Fibroblast of lung (primary cell): Measurements from ENCODE around the gene LSS. TPM values are rescaled to one million over a fixed set of nuclear protein-coding genes. Genes with fewer than 3 reads are reported as not detected.

Experiments
- DNase-seq, 2 donors: peaks; one replicate each; pipeline versions ENCODE4 v3.0.0 to v3.0.0-alpha.2; 2010; ENCODE audit warnings: low read depth in 2 of 2
- H2AFZ ChIP-seq: 2 replicates; pipeline ENCODE4 v1.5.1; 2012; ENCODE audit warnings: low read length, control low read depth, inconsistent platforms
- H3K27ac ChIP-seq: 2 replicates; pipeline ENCODE4 v1.5.1; 2011; ENCODE audit warnings: low read length, control low read depth; ENCODE audit not compliant: insufficient read depth
- H3K27me3 ChIP-seq: 2 replicates; pipeline ENCODE4 v1.5.1; 2011; ENCODE audit warnings: mild to moderate bottlenecking, low read length; ENCODE audit not compliant: control insufficient read depth, insufficient read depth
- H3K36me3 ChIP-seq: 2 replicates; pipeline ENCODE4 v1.5.1; 2011; ENCODE audit warnings: low read length; ENCODE audit not compliant: control insufficient read depth, insufficient read depth
- H3K4me1 ChIP-seq: 2 replicates; pipeline ENCODE4 v1.5.1; 2011; ENCODE audit warnings: low read length; ENCODE audit not compliant: control insufficient read depth, insufficient read depth; ENCODE audit errors: extremely low read depth
- H3K4me2 ChIP-seq: 2 replicates; pipeline ENCODE4 v1.5.1; 2011; ENCODE audit warnings: low read length, control low read depth; ENCODE audit not compliant: insufficient read depth; ENCODE audit errors: extremely low read depth
- H3K4me3 ChIP-seq, 4 experiments: fragments of 200-600 bp in 1 of 4; sonication (generic) in 1 of 4; replicated peaks in 1 of 4; 2 replicates each; pipeline ENCODE4 v1.5.1; 2011 to 2016; ENCODE audit warnings: low read length in 4 of 4, low read depth in 3 of 4, mild to moderate bottlenecking in 3 of 4, control low read depth in 2 of 4, inconsistent platforms in 1 of 4, mixed read lengths in 1 of 4; ENCODE audit not compliant: insufficient read depth in 1 of 4; ENCODE audit errors: control extremely low read depth in 1 of 4
- H3K79me2 ChIP-seq: 2 replicates; pipeline ENCODE4 v1.5.1; 2012; ENCODE audit warnings: mild to moderate bottlenecking, low read length, inconsistent platforms; ENCODE audit not compliant: control insufficient read depth, insufficient read depth
- H3K9ac ChIP-seq: 2 replicates; pipeline ENCODE4 v1.5.1; 2011; ENCODE audit warnings: mild to moderate bottlenecking, low read length, control low read depth; ENCODE audit not compliant: insufficient read depth
- H3K9me3 ChIP-seq: 2 replicates; pipeline ENCODE4 v1.5.1; 2012; ENCODE audit warnings: low read depth, low read length; ENCODE audit not compliant: control insufficient read depth, insufficient read depth
- H4K20me1 ChIP-seq: 2 replicates; pipeline ENCODE4 v1.5.1; 2011; ENCODE audit warnings: low read length; ENCODE audit not compliant: control insufficient read depth, insufficient read depth; ENCODE audit errors: extremely low read depth
- CTCF ChIP-seq, 2 donors: IDR thresholded peaks in 1 of 2; conservative IDR thresholded peaks in 1 of 2; 1 replicate in 1 of 2; 2 replicates in 1 of 2; pipeline ENCODE4 v1.5.1; 2011 to 2012; ENCODE audit warnings: low read length in 2 of 2, control low read depth in 1 of 2, inconsistent platforms in 1 of 2, low read depth in 1 of 2, mild to moderate bottlenecking in 1 of 2
- EZH2 ChIP-seq: IDR thresholded peaks from 2 replicates; pipeline ENCODE4 v1.5.1; 2012; ENCODE audit warnings: low read length, control low read depth, mild to moderate bottlenecking; ENCODE audit errors: missing control alignments
- polyA plus RNA-seq, 2 donors: library from polyadenylated mRNA; depleted of rRNA in 1 of 2; stranded (reverse) in 1 of 2; unstranded in 1 of 2; fragments of >200 nt; gene quantifications; 2 replicates each; pipeline ENCODE4 v1.2.1, GENCODE V29; 2011 to 2012; ENCODE audit warnings: missing spikeins in 1 of 2
- total RNA-seq: library from RNA; depleted of rRNA; stranded (reverse); fragments of >200 nt; gene quantifications from 2 replicates; pipeline ENCODE4 v1.2.1, GENCODE V29; 2014

Gene LSS
- total and polyA plus RNA-seq, 2 donors (not counting 1 experiment from before 2014, with no cell fraction given), result 97.6 to 252 TPM

GRCh38 chr21:46220847-46221246, 7.7 kb downstream of the LSS start:
- Histone ChIP-seq H3K9me3 (no peaks in the 10 kb centered on the region), H3K4me2 (no peak overlapping the region), H2AFZ (no peak overlapping the region), H3K4me1 (no peaks in the 10 kb centered on the region), H3K79me2 (peaks cover 66% of the 10 kb centered on the region), H3K27ac (no peak overlapping the region), H3K9ac (no peak overlapping the region), H3K4me3 (no peak overlapping the region), H3K27me3 (no peaks in the 10 kb centered on the region), H4K20me1 (no peaks in the 10 kb centered on the region), H3K36me3 (peaks cover 41% of the 10 kb centered on the region)
- DNase-seq, result no peak
- TF ChIP-seq EZH2, result no peak
- no peak for TF ChIP-seq CTCF (conservative IDR thresholded peaks at IDR 0.05 in 1 of 2, IDR thresholded peaks at IDR 0.05 in 1 of 2; ENCODE audit: low read depth in 1 of 2, low read length in 2 of 2)

- H3K4me3 ChIP-seq, result no peak overlapping the region
- no peak for TF ChIP-seq EZH2
- no peak for TF ChIP-seq CTCF (conservative IDR thresholded peaks at IDR 0.05 in 1 of 2, IDR thresholded peaks at IDR 0.05 in 1 of 2; ENCODE audit: low read depth in 1 of 2, low read length in 2 of 2)
- no peak overlapping the region for H3K27ac ChIP-seq
- peaks cover 61% of the 10 kb centered on the region for H3K79me2 ChIP-seq
- DNase-seq, result no peak
- no peak overlapping the region for H2AFZ ChIP-seq
- no peaks in the 10 kb centered on the region for H3K9me3 ChIP-seq
- no peak overlapping the region for H3K9ac ChIP-seq
- H3K4me2 ChIP-seq, result no peak overlapping the region
- no peaks in the 10 kb centered on the region for H3K27me3 ChIP-seq
- H3K4me1 ChIP-seq, result no peaks in the 10 kb centered on the region
- H3K36me3 ChIP-seq, result peaks cover 41% of the 10 kb centered on the region
- no peaks in the 10 kb centered on the region for H4K20me1 ChIP-seq
Observed at GRCh38 chr21:46220275-46220810, 8.2 kb downstream of the LSS start.

- DNase-seq, result no peak
- no peak overlapping the region for H2AFZ ChIP-seq
- H3K4me3 ChIP-seq, result no peak overlapping the region
- peaks cover 56% of the 10 kb centered on the region for H3K79me2 ChIP-seq
- H3K27ac ChIP-seq, result no peak overlapping the region
- H4K20me1 ChIP-seq, result no peaks in the 10 kb centered on the region
- peaks cover 43% of the 10 kb centered on the region for H3K36me3 ChIP-seq
- no peak overlapping the region for H3K9ac ChIP-seq
- no peaks in the 10 kb centered on the region for H3K4me1 ChIP-seq
- TF ChIP-seq EZH2 (no peak), CTCF (conservative IDR thresholded peaks at IDR 0.05 in 1 of 2, IDR thresholded peaks at IDR 0.05 in 1 of 2; ENCODE audit: low read depth in 1 of 2, low read length in 2 of 2) (no peak)
- H3K4me2 ChIP-seq, result no peak overlapping the region
- H3K27me3 ChIP-seq, result no peaks in the 10 kb centered on the region
- H3K9me3 ChIP-seq, result no peaks in the 10 kb centered on the region
Observed at GRCh38 chr21:46219591-46220239, 8.9 kb downstream of the LSS start.
